Central memory CD4-positive, alpha-beta T cell (primary cell): ENCODE measurements around the gene IRAK2.
A peak's percentile ranks its signal among the peaks of the same experiment; 100 is the strongest.
"Not testable (repeated sequence)": the region's sequence is repeated elsewhere in the genome, so short reads cannot be mapped to it uniquely, and the experiment has no call there.

Source experiments
- DNase-seq: peaks from one replicate; pipeline ENCODE4 v3.0.0; 2022
- total RNA-seq, 3 experiments: gene quantifications; one replicate each; lab custom pipeline; 2026; lab: John Stamatoyannopoulos, UW

Gene IRAK2
- 6.2 to 8.3 (median 8.2) reads per million in 3 experiments for total RNA-seq

- peak; percentile 50 for DNase-seq
Observed at GRCh38 chr3:10164546-10165393, at the start of gene IRAK2. TSS of gene IRAK2 (plus strand) at chr3:10164919. CDS start at chr3:10164955, 36 bp downstream.

GRCh38 chr3:10115326-10116137 is 49.2 kb upstream of the IRAK2 start, which contains the start of gene BRK1:
TSS of gene BRK1 (plus strand) at chr3:10115675. CDS start at chr3:10115702, 27 bp downstream.
- peak; percentile 91 for DNase-seq

GRCh38 chr3:10116138-10116460 is 48.6 kb upstream of the IRAK2 start:
- DNase-seq = no peak

- DNase-seq = no peak
Observed at GRCh38 chr3:10116928-10117327, 47.8 kb upstream of the IRAK2 start.

GRCh38 chr3:10119376-10119775 is 45.3 kb upstream of the IRAK2 start:
- DNase-seq = no peak

GRCh38 chr3:10121064-10121463 is 43.7 kb upstream of the IRAK2 start:
- no peak for DNase-seq

- DNase-seq = no peak
Observed at GRCh38 chr3:10122724-10123123, 42.0 kb upstream of the IRAK2 start.

- DNase-seq = not testable (repeated sequence)
Observed at GRCh38 chr3:10135872-10136271, 28.8 kb upstream of the IRAK2 start.

GRCh38 chr3:10136426-10137005 is 28.2 kb upstream of the IRAK2 start:
- DNase-seq = no peak

GRCh38 chr3:10137178-10137577 is 27.5 kb upstream of the IRAK2 start:
- DNase-seq = no peak

GRCh38 chr3:10140996-10141546 is 23.6 kb upstream of the IRAK2 start:
- DNase-seq = no peak

- DNase-seq = no peak
Observed at GRCh38 chr3:10142707-10143560, 21.8 kb upstream of the IRAK2 start.

- DNase-seq = no peak
Observed at GRCh38 chr3:10145685-10146084, 19.0 kb upstream of the IRAK2 start.

GRCh38 chr3:10149226-10149625 is 15.5 kb upstream of the IRAK2 start:
- no peak for DNase-seq

GRCh38 chr3:10150987-10151386 is 13.7 kb upstream of the IRAK2 start:
- DNase-seq = no peak

GRCh38 chr3:10154335-10155122 is 10.2 kb upstream of the IRAK2 start:
- DNase-seq = no peak

GRCh38 chr3:10155123-10155472 is 9.6 kb upstream of the IRAK2 start:
- DNase-seq = no peak

- no peak for DNase-seq
Observed at GRCh38 chr3:10155658-10156057, 9.1 kb upstream of the IRAK2 start.

GRCh38 chr3:10157031-10157430 is 7.7 kb upstream of the IRAK2 start:
- no peak for DNase-seq

GRCh38 chr3:10158555-10158954 is 6.2 kb upstream of the IRAK2 start:
- DNase-seq = not testable (repeated sequence)

- DNase-seq = no peak
Observed at GRCh38 chr3:10160346-10160745, 4.4 kb upstream of the IRAK2 start.
